T-helper 17 cell (primary cell): ENCODE results near the gene CYP39A1. TPM values are rescaled to one million over a fixed set of nuclear protein-coding genes. Genes with fewer than 3 reads are reported as not detected.

Source experiments
- ATAC-seq: fragments of 150-1000 bp; cut with Tn5 transposase; 2 replicates; pipeline ENCODE4 v1.10.0; 2021; ENCODE audit warnings: mild to moderate bottlenecking, moderate library complexity
- DNase-seq, 3 donors: peaks; one replicate each; pipeline versions ENCODE4 v3.0.0 to v3.0.0-alpha.2; 2020 to 2021
- H3K9me3 ChIP-seq: one replicate; pipeline ENCODE4 v1.7.0; 2013; ENCODE audit warnings: low read length, mild to moderate bottlenecking; ENCODE audit not compliant: control insufficient read depth, poor library complexity, severe bottlenecking
- H3K27ac Mint-ChIP-seq: one replicate; pipeline ENCODE4 v1.8.0; 2022; ENCODE audit warnings: mild to moderate bottlenecking, moderate library complexity, mixed read lengths
- H3K27me3 Mint-ChIP-seq: one replicate; pipeline ENCODE4 v1.8.0; 2022; ENCODE audit warnings: mixed read lengths
- H3K36me3 Mint-ChIP-seq: one replicate; pipeline ENCODE4 v1.8.0; 2022; ENCODE audit warnings: low read depth, mixed read lengths
- H3K4me1 Mint-ChIP-seq: one replicate; pipeline ENCODE4 v1.8.0; 2022; ENCODE audit warnings: mild to moderate bottlenecking, mixed read lengths
- H3K4me3 Mint-ChIP-seq: one replicate; pipeline ENCODE4 v1.8.0; 2022; ENCODE audit warnings: mild to moderate bottlenecking, moderate library complexity, mixed read lengths
- total RNA-seq, 4 donors: library from RNA in 2 of 4; stranded (reverse) in 2 of 4; gene quantifications; one replicate each; pipeline ENCODE4 v1.2.3 and lab custom pipeline; 2022 to 2026

The CYP39A1 gene
- total RNA-seq, 2 donors from 2014 or later = not detected

DNA sequence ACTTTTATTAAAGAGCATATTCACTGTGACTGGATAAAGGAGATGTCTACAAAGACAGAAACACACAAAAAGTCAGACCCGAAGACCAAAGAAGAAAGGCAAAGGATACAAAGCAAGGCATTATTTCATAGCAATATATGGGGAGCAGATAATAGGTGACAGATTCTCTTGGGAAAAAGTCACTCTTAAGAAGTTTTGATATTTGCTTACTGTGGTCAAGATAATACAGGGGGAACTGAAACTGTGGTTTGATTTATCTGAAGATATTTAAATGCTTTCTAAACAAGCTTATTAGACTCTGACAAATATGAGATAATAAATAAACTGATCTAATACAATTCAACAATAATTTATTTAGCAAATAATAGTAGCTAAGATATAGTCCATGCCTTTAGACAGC, 14.7 kb downstream of the CYP39A1 start:
- Mint-ChIP-seq H3K27ac (no peak overlapping the region), H3K4me3 (no peak overlapping the region), H3K36me3 (no peaks in the 10 kb centered on the region), H3K27me3 (peaks cover 26% of the 10 kb centered on the region), H3K4me1 (no peaks in the 10 kb centered on the region)
- no peaks in the 10 kb centered on the region for H3K9me3 ChIP-seq
- DNase-seq = no peak
- no peak for ATAC-seq

DNA sequence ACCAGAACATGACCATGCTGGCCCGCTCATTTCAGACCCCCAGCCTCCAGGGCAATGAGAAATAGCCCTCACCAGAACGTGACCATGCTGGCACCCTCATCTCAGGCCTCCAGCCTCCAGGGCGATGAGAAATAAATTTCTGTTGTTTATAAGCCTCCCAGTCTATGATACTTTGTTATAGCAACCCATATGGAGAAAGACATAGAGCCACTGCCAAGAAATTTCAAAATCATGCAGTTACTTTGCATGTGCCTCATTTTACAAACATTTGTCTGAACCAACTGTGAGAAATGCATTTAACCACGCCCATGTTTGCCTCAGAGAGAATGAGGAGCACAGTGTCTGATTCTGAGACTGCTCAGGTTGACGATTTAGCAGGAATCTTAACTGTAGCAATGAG, 15.5 kb downstream of the CYP39A1 start:
- Mint-ChIP-seq H3K27ac (no peak overlapping the region), H3K36me3 (no peaks in the 10 kb centered on the region), H3K27me3 (peaks cover 30% of the 10 kb centered on the region), H3K4me3 (no peak overlapping the region), H3K4me1 (no peaks in the 10 kb centered on the region)
- H3K9me3 ChIP-seq = no peaks in the 10 kb centered on the region
- DNase-seq (no peak), ATAC-seq (no peak)

DNA sequence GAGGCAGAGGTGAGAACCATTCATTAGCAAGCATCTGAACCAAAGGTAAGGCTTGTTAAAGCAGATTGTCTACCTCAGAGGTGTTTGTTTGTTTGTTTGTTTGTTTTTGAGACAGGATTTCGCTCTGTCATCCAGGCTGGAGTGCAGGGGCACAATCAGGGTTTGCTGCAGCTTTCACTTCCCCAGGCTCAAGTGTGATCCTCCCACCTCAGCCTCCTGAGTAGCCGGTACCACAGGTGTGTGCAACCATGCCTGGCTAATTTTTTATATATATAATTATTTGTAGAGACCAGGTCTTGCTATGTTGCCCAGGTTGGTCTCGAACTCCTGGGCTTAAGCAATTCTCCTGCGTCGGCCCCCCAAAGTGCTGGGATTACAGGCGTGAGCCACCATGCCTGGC, 17.2 kb downstream of the CYP39A1 start:
- no peak for ATAC-seq

DNA sequence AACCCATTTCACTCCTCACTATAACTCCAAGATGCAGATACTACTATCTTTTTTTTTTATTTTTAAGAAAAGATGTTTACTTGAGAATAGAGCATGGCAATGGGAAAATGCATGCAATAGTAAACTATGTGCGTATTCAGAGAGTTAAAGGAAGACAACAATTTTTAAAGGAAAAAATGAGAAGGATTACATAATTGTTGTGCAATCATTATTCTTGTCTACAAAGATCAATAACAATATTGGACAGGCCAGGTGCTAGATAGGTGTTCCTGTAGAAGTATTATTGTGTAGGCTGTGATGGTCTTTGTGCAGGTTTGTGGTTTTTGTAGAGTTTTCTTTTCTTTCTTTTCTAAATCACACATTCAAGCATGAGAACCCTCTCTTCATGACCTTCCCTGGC, 20.6 kb downstream of the CYP39A1 start:
- H3K9me3 ChIP-seq = no peaks in the 10 kb centered on the region
- H3K27me3 Mint-ChIP-seq = peaks cover 18% of the 10 kb centered on the region
- H3K4me3 Mint-ChIP-seq = no peak overlapping the region
- ATAC-seq = no peak
- H3K4me1 Mint-ChIP-seq = no peaks in the 10 kb centered on the region
- no peaks in the 10 kb centered on the region for H3K36me3 Mint-ChIP-seq
- no peak for DNase-seq
- H3K27ac Mint-ChIP-seq = no peak overlapping the region

More for the DNA sequence above, 17.2 kb downstream of the CYP39A1 start:
- Mint-ChIP-seq H3K27me3 (peaks cover 34% of the 10 kb centered on the region), H3K4me3 (no peak overlapping the region), H3K36me3 (no peaks in the 10 kb centered on the region), H3K27ac (no peak overlapping the region), H3K4me1 (no peaks in the 10 kb centered on the region)
- no peak for DNase-seq
- H3K9me3 ChIP-seq = no peaks in the 10 kb centered on the region

DNA sequence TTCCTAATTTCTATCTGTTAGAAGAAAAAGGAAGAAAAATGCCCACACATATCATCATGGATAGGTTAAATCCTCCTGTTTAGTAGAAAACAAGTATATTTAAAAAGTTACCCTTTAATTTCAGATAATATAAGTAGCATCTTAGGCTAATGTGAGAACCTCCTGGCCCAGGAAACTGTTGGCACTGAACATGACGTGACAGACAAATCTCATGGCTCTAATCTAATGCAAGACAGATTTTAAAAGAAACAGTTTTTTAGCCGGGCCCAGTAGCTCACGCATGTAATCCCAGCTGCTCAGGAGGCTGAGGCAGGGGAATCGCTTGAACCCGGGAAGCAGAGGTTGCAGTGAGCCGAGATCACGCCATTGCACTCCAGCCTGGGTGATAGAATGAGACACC, 22.9 kb downstream of the CYP39A1 start:
- H3K4me1 Mint-ChIP-seq = no peaks in the 10 kb centered on the region
- no peak overlapping the region for H3K27ac Mint-ChIP-seq
- no peaks in the 10 kb centered on the region for H3K9me3 ChIP-seq
- H3K4me3 Mint-ChIP-seq = no peak overlapping the region
- DNase-seq (no peak), ATAC-seq (no peak)
- no peaks in the 10 kb centered on the region for H3K36me3 Mint-ChIP-seq
- peaks cover 14% of the 10 kb centered on the region for H3K27me3 Mint-ChIP-seq

DNA sequence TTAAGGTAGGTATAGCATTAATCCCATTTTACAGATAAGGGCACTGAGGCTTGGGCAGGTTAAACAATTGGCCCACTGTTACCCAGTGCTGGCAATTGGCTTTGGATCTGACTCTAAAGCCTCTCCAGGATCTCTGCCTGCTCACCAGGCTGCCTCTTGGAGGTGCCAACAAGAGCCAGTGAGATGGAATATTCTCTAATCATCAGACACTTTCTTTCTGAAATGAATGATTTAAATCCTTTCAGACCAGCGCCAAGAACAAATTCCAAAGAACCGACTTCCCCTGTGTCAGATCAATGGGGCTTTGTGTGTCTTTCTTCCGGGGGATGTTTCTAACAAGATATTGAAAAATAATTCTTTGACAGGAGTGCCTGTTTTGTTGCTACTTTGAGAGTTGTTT, 23.6 kb downstream of the CYP39A1 start:
- DNase-seq = no peak
- Mint-ChIP-seq H3K4me3 (no peak overlapping the region), H3K4me1 (no peaks in the 10 kb centered on the region), H3K27me3 (peaks cover 18% of the 10 kb centered on the region), H3K36me3 (no peaks in the 10 kb centered on the region), H3K27ac (no peak overlapping the region)
- no peaks in the 10 kb centered on the region for H3K9me3 ChIP-seq
- no peak for ATAC-seq

DNA sequence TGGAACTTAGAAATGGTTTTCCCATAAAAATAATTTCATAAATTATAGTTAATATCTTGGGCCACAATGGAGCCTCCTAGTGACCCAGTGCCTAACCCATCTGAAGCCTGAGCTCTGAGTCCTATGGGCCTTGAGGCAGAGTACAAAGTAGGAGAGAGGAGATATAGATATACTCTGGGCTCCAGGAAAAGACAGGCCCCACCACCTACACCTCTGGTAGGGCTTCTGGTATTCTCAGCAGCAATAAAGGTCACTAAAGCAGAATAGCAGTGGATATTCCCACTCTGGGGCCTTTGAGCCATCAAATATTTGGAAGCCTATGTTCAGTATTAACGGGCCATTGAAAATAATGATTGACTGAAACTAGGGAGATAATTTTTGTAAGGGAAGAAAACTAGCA, 24.1 kb downstream of the CYP39A1 start:
- H3K4me1 Mint-ChIP-seq = no peaks in the 10 kb centered on the region
- peaks cover 23% of the 10 kb centered on the region for H3K27me3 Mint-ChIP-seq
- no peak overlapping the region for H3K27ac Mint-ChIP-seq
- no peaks in the 10 kb centered on the region for H3K9me3 ChIP-seq
- no peaks in the 10 kb centered on the region for H3K36me3 Mint-ChIP-seq
- no peak for DNase-seq
- H3K4me3 Mint-ChIP-seq = no peak overlapping the region
- ATAC-seq = no peak

DNA sequence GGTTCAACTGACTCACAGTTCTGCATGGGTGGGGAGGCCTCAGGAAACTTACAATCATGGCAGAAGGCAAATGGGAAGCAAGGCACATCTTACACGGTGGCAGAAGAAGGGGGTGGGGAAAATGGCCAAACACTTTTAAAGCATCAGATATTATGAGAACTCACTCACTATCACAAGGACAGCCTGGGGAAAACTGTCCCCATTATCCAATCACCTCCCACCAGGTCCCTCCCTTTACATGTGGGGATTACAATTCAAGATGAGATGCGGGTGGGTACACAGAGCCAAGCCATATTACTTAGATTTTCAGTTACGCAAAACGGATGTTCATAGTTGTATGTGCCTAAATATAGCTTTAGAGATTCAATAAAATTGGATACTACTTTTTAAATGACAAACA, 25.6 kb downstream of the CYP39A1 start:
- H3K27me3 Mint-ChIP-seq = peaks cover 28% of the 10 kb centered on the region
- H3K27ac Mint-ChIP-seq = no peak overlapping the region
- no peak for ATAC-seq
- no peak overlapping the region for H3K4me3 Mint-ChIP-seq
- DNase-seq = no peak
- no peaks in the 10 kb centered on the region for H3K4me1 Mint-ChIP-seq
- H3K36me3 Mint-ChIP-seq = no peaks in the 10 kb centered on the region
- no peaks in the 10 kb centered on the region for H3K9me3 ChIP-seq

DNA sequence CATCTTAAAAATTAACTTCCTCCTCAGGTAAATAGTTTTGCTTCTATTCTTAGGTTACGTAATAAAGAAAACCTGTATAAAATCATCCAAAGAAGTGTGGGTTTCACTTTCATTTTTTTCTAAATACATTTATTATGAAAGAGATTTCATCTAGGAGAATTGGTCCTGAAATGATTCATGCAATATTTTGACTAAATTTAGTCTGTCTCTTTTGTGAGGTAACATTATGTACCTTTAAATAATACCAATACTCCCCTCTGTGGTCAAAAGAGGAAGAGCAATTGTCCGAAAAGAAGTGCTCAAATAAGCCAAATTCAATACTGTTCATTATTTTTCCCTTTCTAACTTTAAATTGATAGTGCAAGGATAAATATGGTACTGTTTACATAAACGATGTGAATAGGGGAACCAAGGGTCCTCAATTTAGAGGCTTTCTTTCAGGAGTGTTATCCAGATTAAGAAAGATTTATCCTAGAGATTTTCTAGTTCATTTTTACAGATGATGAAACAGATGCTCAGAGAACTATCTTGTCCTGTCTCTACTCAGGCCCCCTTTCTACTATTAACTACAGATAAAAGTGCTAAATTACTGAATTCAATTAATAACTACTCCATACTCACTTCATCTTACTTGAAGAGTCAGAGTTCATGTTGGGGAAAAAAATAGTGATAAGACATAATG, 26.2 kb downstream of the CYP39A1 start:
- no peaks in the 10 kb centered on the region for H3K4me1 Mint-ChIP-seq
- H3K27ac Mint-ChIP-seq = peak overlapping the region; percentile 34
- peaks cover 28% of the 10 kb centered on the region for H3K27me3 Mint-ChIP-seq
- DNase-seq (no peak), ATAC-seq (no peak)
- no peak overlapping the region for H3K4me3 Mint-ChIP-seq
- no peaks in the 10 kb centered on the region for H3K36me3 Mint-ChIP-seq
- no peaks in the 10 kb centered on the region for H3K9me3 ChIP-seq

DNA sequence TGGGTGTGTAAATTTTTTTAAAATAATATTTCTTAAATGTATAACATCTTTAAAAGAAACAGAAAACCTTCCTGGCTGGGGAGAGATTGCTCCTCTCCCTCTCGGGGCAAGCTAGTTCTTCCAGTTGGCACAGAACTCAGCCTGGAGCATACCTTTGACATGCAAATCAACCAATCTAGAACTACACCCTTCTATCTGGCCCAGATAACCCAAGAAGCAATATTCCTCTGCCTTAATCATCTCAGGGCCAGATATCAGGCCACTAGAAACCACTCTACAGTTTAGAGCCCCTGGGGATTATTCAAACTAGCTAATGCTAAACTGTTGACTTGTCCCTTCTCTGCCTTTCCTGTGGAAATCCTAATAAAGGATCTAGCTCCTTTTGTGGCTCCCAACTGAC, 33.9 kb downstream of the CYP39A1 start:
- Mint-ChIP-seq H3K4me1 (no peaks in the 10 kb centered on the region), H3K27me3 (peaks cover 22% of the 10 kb centered on the region), H3K36me3 (no peaks in the 10 kb centered on the region), H3K4me3 (no peak overlapping the region), H3K27ac (no peak overlapping the region)
- ATAC-seq (no peak), DNase-seq (no peak)
- H3K9me3 ChIP-seq = no peaks in the 10 kb centered on the region

DNA sequence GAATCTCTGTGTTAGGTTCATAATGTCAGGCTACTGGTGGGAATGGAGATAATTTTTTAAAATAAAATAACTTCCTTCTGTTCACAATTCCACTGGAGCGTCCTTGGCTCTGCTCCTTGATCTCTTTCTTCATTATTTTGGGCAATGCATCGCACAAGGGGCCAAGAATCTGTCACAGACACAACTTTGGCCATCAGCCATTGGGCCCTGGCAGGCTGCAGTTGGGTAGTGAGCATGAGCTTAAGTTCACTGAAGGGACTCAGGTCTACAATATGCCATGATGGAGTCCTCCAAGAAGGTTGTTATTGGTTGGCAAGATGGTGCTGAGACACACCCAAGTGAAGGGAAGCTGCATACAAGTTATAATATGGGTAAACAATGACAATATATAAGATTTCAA, 40.0 kb downstream of the CYP39A1 start:
- peaks cover 27% of the 10 kb centered on the region for H3K27me3 Mint-ChIP-seq
- H3K4me1 Mint-ChIP-seq = no peaks in the 10 kb centered on the region
- no peak for ATAC-seq
- no peak overlapping the region for H3K4me3 Mint-ChIP-seq
- H3K36me3 Mint-ChIP-seq = no peaks in the 10 kb centered on the region
- H3K9me3 ChIP-seq = no peaks in the 10 kb centered on the region
- DNase-seq = no peak
- H3K27ac Mint-ChIP-seq = no peak overlapping the region

DNA sequence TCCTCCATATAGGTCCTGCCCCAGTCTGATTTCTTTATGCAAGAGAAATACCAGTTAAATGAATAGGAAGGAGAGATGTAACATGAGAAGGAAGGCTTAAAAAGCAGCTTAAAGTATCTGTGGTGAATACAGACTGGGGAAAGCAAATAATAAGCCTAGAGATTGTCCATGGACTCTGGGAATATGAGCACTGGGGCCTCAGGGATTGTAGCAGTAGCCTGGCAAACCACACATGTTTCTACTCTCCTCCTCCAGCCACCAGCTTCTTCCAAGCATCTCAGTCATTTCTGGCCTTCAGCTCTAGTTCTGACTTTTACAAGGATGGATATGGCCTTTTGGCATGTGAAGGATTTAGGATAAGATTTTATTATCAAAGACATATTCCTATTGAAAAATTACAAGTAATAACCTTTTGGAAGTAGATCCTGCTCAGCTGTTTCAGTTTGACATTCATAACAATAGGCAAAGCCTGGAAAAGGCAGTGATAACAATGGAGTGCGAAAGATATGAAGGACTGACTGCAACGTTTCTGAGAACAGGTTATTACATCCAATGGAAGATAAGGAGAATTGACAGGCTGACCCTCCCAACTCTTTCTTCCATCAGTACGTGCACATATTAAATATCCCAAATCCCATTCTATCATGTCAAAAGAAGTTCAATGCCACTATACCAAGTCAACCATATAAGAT, 41.6 kb downstream of the CYP39A1 start:
- Mint-ChIP-seq H3K4me1 (no peaks in the 10 kb centered on the region), H3K36me3 (no peaks in the 10 kb centered on the region), H3K27ac (no peak overlapping the region), H3K27me3 (peaks cover 27% of the 10 kb centered on the region), H3K4me3 (no peak overlapping the region)
- DNase-seq (no peak), ATAC-seq (no peak)
- no peaks in the 10 kb centered on the region for H3K9me3 ChIP-seq

DNA sequence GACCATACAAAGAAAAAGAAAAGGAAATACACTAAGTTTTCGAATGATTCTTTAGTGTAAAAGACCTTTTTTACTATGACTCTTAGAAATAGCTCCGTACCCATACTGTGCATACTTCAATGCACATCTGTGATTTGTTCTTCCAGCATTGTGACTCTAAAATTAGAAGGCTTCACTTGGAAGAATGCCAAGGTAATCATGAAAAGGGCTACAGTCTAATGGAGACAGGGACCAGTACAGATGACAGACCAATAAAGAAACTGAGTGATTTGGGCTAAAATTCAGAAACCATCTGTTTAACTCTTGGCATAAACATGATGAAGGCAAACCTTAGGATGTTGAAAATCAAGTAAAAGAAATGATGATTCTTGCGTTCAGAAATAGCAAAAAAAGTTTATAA, 46.3 kb downstream of the CYP39A1 start:
- ATAC-seq (no peak), DNase-seq (no peak)
- Mint-ChIP-seq H3K27ac (no peak overlapping the region), H3K4me3 (no peak overlapping the region), H3K4me1 (peaks cover 2% of the 10 kb centered on the region), H3K27me3 (peaks cover 19% of the 10 kb centered on the region), H3K36me3 (no peaks in the 10 kb centered on the region)
- no peaks in the 10 kb centered on the region for H3K9me3 ChIP-seq
